ENCODE measurements around the gene ZNF280B. TPM values are rescaled to one million over a fixed set of nuclear protein-coding genes. Genes with fewer than 3 reads are reported as not detected.

ZNF280B gene
- total RNA-seq, 2 donors from 2014 or later: 10.9 to 15.3 TPM

GRCh38 chr22:22547692-22548300 is 39.3 kb upstream of the ZNF280B start:
- H3K9me3 Mint-ChIP-seq: no peaks in the 10 kb centered on the region
- no peak overlapping the region for H3K27ac ChIP-seq (ENCODE audit: low read depth, low read length)
- H3K4me1 ChIP-seq (ENCODE audit: control insufficient read depth, insufficient read depth, low read length): no peaks in the 10 kb centered on the region
- no peak overlapping the region for H3K4me3 Mint-ChIP-seq
- no peak overlapping the region for H3K4me3 ChIP-seq (ENCODE audit: low read length)
- DNase-seq: no peak
- no peak overlapping the region for H3K9ac ChIP-seq (ENCODE audit: extremely low read depth, low read length, poor library complexity, severe bottlenecking)
- no peaks in the 10 kb centered on the region for H3K36me3 ChIP-seq (ENCODE audit: control insufficient read depth, insufficient read depth, low read length)
- no peaks in the 10 kb centered on the region for H3K36me3 Mint-ChIP-seq (ENCODE audit: low read depth)
- no peaks in the 10 kb centered on the region for H3K9me3 ChIP-seq (ENCODE audit: control insufficient read depth, low read length)
- TF ChIP-seq CTCF (conservative IDR thresholded peaks at IDR 0.05): no peak
- H3K27me3 Mint-ChIP-seq (ENCODE audit: insufficient read depth): peaks cover 86% of the 10 kb centered on the region
- H3K27me3 ChIP-seq (ENCODE audit: control insufficient read depth, insufficient read depth, low read length, poor library complexity, severe bottlenecking): peaks cover 58% of the 10 kb centered on the region
- H3K4me1 Mint-ChIP-seq: peaks cover under 1% of the 10 kb centered on the region
- 65% methylated on average over 3 of the region's 3 CpGs; no CpG with 5 or more reads in 1 of the 2 experiments for WGBS, 2 experiments (ENCODE audit: insufficient coverage in 1 of 2, insufficient read length in 1 of 2)
- no peak overlapping the region for H3K27ac Mint-ChIP-seq

- Histone ChIP-seq H3K9me3 (ENCODE audit: control insufficient read depth, low read length) (no peaks in the 10 kb centered on the region), H3K9ac (ENCODE audit: extremely low read depth, low read length, poor library complexity, severe bottlenecking) (no peak overlapping the region), H3K27me3 (ENCODE audit: control insufficient read depth, insufficient read depth, low read length, poor library complexity, severe bottlenecking) (peaks cover 63% of the 10 kb centered on the region), H3K27ac (ENCODE audit: low read depth, low read length) (no peak overlapping the region), H3K4me3 (ENCODE audit: low read length) (no peak overlapping the region), H3K4me1 (ENCODE audit: control insufficient read depth, insufficient read depth, low read length) (no peaks in the 10 kb centered on the region), H3K36me3 (ENCODE audit: control insufficient read depth, insufficient read depth, low read length) (no peaks in the 10 kb centered on the region)
- Mint-ChIP-seq H3K9me3 (no peaks in the 10 kb centered on the region), H3K27me3 (ENCODE audit: insufficient read depth) (peaks cover 89% of the 10 kb centered on the region), H3K4me3 (no peak overlapping the region), H3K27ac (no peak overlapping the region), H3K36me3 (ENCODE audit: low read depth) (no peaks in the 10 kb centered on the region), H3K4me1 (no peaks in the 10 kb centered on the region)
- WGBS, 2 experiments (ENCODE audit: insufficient coverage in 1 of 2, insufficient read length in 1 of 2): 85 to 91% methylated on average over 3 of the region's 3 CpGs
- DNase-seq: no peak
- no peak for TF ChIP-seq CTCF (conservative IDR thresholded peaks at IDR 0.05)
These were observed 38.7 kb upstream of the ZNF280B start for GRCh38 chr22:22547226-22547625.

- Mint-ChIP-seq H3K9me3 (no peaks in the 10 kb centered on the region), H3K4me3 (no peak overlapping the region), H3K27ac (no peak overlapping the region), H3K27me3 (ENCODE audit: insufficient read depth) (peaks cover 94% of the 10 kb centered on the region), H3K36me3 (ENCODE audit: low read depth) (no peaks in the 10 kb centered on the region), H3K4me1 (no peaks in the 10 kb centered on the region)
- Histone ChIP-seq H3K36me3 (ENCODE audit: control insufficient read depth, insufficient read depth, low read length) (no peaks in the 10 kb centered on the region), H3K4me3 (ENCODE audit: low read length) (no peak overlapping the region), H3K27me3 (ENCODE audit: control insufficient read depth, insufficient read depth, low read length, poor library complexity, severe bottlenecking) (peaks cover 59% of the 10 kb centered on the region), H3K27ac (ENCODE audit: low read depth, low read length) (no peak overlapping the region), H3K4me1 (ENCODE audit: control insufficient read depth, insufficient read depth, low read length) (no peaks in the 10 kb centered on the region), H3K9ac (ENCODE audit: extremely low read depth, low read length, poor library complexity, severe bottlenecking) (no peak overlapping the region), H3K9me3 (ENCODE audit: control insufficient read depth, low read length) (no peaks in the 10 kb centered on the region)
- 80 to 89% methylated on average over 3 to 5 of the region's 5 CpGs for WGBS, 2 experiments (ENCODE audit: insufficient coverage in 1 of 2, insufficient read length in 1 of 2)
- no peak for TF ChIP-seq CTCF (conservative IDR thresholded peaks at IDR 0.05)
- DNase-seq: no peak
These were observed 37.9 kb upstream of the ZNF280B start for GRCh38 chr22:22546490-22546889.
